GM21825 (cell line): Measurements from ENCODE around the gene KIF16B.

Source experiments
- ATAC-seq: cut with Tn5 transposase; IDR thresholded peaks from one replicate; pipeline ENCODE4 v1.9.1; 2021; ENCODE audit warnings: mild to moderate bottlenecking, moderate library complexity; ENCODE audit not compliant: unreplicated experiment

The KIF16B gene

GRCh38 chr20:16554766-16555543 is 18.3 kb downstream of the KIF16B start:
- no peak for ATAC-seq

- no peak for ATAC-seq
These were observed 19.6 kb downstream of the KIF16B start for GRCh38 chr20:16553684-16554083.

- ATAC-seq, result no peak
These were observed 20.1 kb downstream of the KIF16B start for GRCh38 chr20:16553101-16553500.

- ATAC-seq, result no peak
These were observed 21.2 kb downstream of the KIF16B start for GRCh38 chr20:16552015-16552414.

GRCh38 chr20:16551607-16552006 is 21.6 kb downstream of the KIF16B start:
- no peak for ATAC-seq

GRCh38 chr20:16548068-16548672 is 25.1 kb downstream of the KIF16B start:
- ATAC-seq, result no peak

- no peak for ATAC-seq
These were observed 28.3 kb downstream of the KIF16B start for GRCh38 chr20:16544949-16545348.

GRCh38 chr20:16542477-16542876 is 30.8 kb downstream of the KIF16B start:
- no peak for ATAC-seq

GRCh38 chr20:16541878-16542277 is 31.4 kb downstream of the KIF16B start:
- no peak for ATAC-seq

GRCh38 chr20:16541226-16541625 is 32.0 kb downstream of the KIF16B start:
- no peak for ATAC-seq

- no peak for ATAC-seq
These were observed 33.8 kb downstream of the KIF16B start for GRCh38 chr20:16539280-16540021.

- no peak for ATAC-seq
These were observed 34.5 kb downstream of the KIF16B start for GRCh38 chr20:16538779-16539178.

- ATAC-seq, result no peak
These were observed 35.3 kb downstream of the KIF16B start for GRCh38 chr20:16537918-16538317.

- ATAC-seq, result no peak
These were observed 36.1 kb downstream of the KIF16B start for GRCh38 chr20:16537025-16537665.

GRCh38 chr20:16535277-16535676 is 38.0 kb downstream of the KIF16B start:
- ATAC-seq, result no peak

- no peak for ATAC-seq
These were observed 39.7 kb downstream of the KIF16B start for GRCh38 chr20:16533502-16533901.

GRCh38 chr20:16531485-16531884 is 41.8 kb downstream of the KIF16B start:
- no peak for ATAC-seq

GRCh38 chr20:16530201-16530681 is 43.0 kb downstream of the KIF16B start:
- ATAC-seq, result no peak

- ATAC-seq, result no peak
These were observed 45.2 kb downstream of the KIF16B start for GRCh38 chr20:16528078-16528477.

- ATAC-seq, result no peak
These were observed 45.8 kb downstream of the KIF16B start for GRCh38 chr20:16527438-16527837.
